Measurements from ENCODE around the gene NSD2. TPM values are rescaled to one million over a fixed set of nuclear protein-coding genes. Genes with fewer than 3 reads are reported as not detected.

NSD2 gene
- total and polyA plus RNA-seq, 4 donors: 5.1 to 71.5 (median 11.6) TPM

DNA sequence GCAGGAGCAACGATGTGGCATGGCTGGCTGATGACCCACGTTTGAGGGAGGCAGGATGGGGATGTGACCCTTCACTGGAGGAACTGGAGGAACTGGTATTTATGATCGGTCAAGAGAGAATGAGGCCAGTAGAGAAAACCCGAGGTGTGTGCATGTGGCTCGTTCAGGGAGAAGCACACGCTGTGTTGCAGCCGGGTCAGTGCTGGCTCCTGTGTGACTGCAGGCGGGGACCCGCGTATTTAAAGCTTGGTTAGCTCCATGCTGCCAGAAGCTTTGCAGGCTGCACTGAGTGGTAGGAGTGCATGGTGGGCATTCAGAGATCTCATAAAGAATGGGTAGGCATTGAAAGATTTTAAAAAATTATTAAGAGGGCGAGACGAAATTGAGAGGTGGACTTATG is 85.4 kb downstream of the NSD2 start:
- peaks cover 8 to 49% (median 9%) of the 10 kb centered on the region in 4 donors for H3K36me3 ChIP-seq (ENCODE audit: control insufficient read depth in 4 of 4, insufficient read depth in 3 of 4, low read depth in 1 of 4, low read length in 3 of 4)
- no peak overlapping the region for H3K9ac ChIP-seq (ENCODE audit: low read depth in 1 of 2, low read length in 2 of 2)
- H3K4me3 ChIP-seq (ENCODE audit: low read depth in 1 of 3, low read length in 3 of 3): no peak overlapping the region
- DNase-seq (ENCODE audit: low spot score): no peak
- TF ChIP-seq, protein P1, sequence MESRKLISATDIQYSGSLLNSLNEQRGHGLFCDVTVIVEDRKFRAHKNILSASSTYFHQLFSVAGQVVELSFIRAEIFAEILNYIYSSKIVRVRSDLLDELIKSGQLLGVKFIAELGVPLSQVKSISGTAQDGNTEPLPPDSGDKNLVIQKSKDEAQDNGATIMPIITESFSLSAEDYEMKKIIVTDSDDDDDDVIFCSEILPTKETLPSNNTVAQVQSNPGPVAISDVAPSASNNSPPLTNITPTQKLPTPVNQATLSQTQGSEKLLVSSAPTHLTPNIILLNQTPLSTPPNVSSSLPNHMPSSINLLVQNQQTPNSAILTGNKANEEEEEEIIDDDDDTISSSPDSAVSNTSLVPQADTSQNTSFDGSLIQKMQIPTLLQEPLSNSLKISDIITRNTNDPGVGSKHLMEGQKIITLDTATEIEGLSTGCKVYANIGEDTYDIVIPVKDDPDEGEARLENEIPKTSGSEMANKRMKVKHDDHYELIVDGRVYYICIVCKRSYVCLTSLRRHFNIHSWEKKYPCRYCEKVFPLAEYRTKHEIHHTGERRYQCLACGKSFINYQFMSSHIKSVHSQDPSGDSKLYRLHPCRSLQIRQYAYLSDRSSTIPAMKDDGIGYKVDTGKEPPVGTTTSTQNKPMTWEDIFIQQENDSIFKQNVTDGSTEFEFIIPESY (IDR thresholded peaks at IDR 0.05): no peak
- TF ChIP-seq FOXA2 (IDR thresholded peaks at IDR 0.05): no peak
- no peak for TF ChIP-seq GABPA (IDR thresholded peaks at IDR 0.05 in 1 of 2, conservative IDR thresholded peaks at IDR 0.05 in 1 of 2)
- no peak for TF ChIP-seq NR2F2 (IDR thresholded peaks at IDR 0.05)
- TF ChIP-seq RXRA (IDR thresholded peaks at IDR 0.05): no peak
- TF ChIP-seq, protein P2, sequence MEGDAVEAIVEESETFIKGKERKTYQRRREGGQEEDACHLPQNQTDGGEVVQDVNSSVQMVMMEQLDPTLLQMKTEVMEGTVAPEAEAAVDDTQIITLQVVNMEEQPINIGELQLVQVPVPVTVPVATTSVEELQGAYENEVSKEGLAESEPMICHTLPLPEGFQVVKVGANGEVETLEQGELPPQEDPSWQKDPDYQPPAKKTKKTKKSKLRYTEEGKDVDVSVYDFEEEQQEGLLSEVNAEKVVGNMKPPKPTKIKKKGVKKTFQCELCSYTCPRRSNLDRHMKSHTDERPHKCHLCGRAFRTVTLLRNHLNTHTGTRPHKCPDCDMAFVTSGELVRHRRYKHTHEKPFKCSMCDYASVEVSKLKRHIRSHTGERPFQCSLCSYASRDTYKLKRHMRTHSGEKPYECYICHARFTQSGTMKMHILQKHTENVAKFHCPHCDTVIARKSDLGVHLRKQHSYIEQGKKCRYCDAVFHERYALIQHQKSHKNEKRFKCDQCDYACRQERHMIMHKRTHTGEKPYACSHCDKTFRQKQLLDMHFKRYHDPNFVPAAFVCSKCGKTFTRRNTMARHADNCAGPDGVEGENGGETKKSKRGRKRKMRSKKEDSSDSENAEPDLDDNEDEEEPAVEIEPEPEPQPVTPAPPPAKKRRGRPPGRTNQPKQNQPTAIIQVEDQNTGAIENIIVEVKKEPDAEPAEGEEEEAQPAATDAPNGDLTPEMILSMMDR (IDR thresholded peaks at IDR 0.05; ENCODE audit: low read depth, low read length, missing input control): no peak
- TF ChIP-seq, protein P3, sequence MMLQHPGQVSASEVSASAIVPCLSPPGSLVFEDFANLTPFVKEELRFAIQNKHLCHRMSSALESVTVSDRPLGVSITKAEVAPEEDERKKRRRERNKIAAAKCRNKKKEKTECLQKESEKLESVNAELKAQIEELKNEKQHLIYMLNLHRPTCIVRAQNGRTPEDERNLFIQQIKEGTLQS (IDR thresholded peaks at IDR 0.05): no peak
- TF ChIP-seq SP1 (IDR thresholded peaks at IDR 0.05): no peak
- TF ChIP-seq, protein P4, sequence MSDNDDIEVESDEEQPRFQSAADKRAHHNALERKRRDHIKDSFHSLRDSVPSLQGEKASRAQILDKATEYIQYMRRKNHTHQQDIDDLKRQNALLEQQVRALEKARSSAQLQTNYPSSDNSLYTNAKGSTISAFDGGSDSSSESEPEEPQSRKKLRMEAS (IDR thresholded peaks at IDR 0.05): no peak
- no peak for TF ChIP-seq JUND (IDR thresholded peaks at IDR 0.05)
- no peak for TF ChIP-seq EGR1 (IDR thresholded peaks at IDR 0.05; ENCODE audit: low read depth in 2 of 2)
- TF ChIP-seq RAD21 (IDR thresholded peaks at IDR 0.05): no peak
- 95% methylated on average over 12 of the region's 12 CpGs for WGBS
- H3K9me3 ChIP-seq (ENCODE audit: control insufficient read depth in 4 of 4, low read length in 3 of 4): no peaks in the 10 kb centered on the region
- no peaks in the 10 kb centered on the region for H3K27me3 ChIP-seq (ENCODE audit: control insufficient read depth in 4 of 4, insufficient read depth in 4 of 4, low read length in 3 of 4)
- no peak overlapping the region for H3K27ac ChIP-seq (ENCODE audit: low read depth in 1 of 2, low read length in 2 of 2)
- peaks cover 0 to 2% (median 0%) of the 10 kb centered on the region in 4 donors for H3K4me1 ChIP-seq (ENCODE audit: control insufficient read depth in 4 of 4, insufficient read depth in 4 of 4, low read length in 3 of 4)

DNA sequence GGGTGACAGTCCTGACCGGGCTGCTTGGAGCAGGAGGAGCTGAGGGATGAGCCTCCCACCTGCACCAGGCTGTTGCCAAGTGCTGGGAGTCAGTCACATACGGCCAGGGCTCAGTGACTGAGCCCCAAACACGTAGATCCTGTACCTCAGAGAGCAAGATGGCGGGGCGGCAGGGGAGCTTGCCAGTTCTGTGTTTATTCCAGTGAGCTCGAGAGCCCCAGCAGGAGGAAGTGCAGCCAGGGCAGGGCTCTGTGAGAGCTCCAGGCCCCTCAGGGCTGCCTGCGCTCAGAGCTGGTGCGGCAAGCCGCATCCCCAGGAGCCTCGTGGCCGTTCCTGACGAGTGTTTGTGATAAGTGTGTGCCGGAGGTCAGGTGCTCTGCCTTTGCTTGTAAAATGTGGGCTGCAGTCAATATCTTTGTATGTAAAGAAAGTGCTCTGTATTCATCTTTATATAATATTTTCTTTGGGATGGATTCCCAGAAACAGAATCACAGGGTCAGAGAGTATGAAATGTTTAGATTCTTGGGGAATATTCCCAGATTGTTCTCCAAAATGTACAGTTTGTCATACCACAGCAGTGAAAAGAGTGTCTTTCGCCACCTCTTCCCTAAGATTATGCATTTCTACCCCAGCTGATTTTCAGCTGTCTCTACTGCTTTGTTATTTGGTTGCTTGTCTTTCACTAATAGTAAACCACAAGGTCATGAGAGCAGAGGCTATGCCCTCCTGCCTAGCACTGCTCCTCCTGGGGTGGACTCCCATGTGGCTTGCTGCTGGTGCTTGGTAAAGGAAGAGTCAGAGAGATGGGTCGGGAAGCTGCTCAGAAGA is 87.3 kb downstream of the NSD2 start:
- no peak for DNase-seq (ENCODE audit: low spot score)
- Histone ChIP-seq H3K4me3 (ENCODE audit: low read depth in 1 of 3, low read length in 3 of 3) (no peak overlapping the region), H3K36me3 (ENCODE audit: control insufficient read depth in 4 of 4, insufficient read depth in 3 of 4, low read depth in 1 of 4, low read length in 3 of 4) (peaks cover 11 to 55% (median 14%) of the 10 kb centered on the region in 4 donors), H3K9ac (ENCODE audit: low read depth in 1 of 2, low read length in 2 of 2) (no peak overlapping the region), H3K27me3 (ENCODE audit: control insufficient read depth in 4 of 4, insufficient read depth in 4 of 4, low read length in 3 of 4) (no peaks in the 10 kb centered on the region), H3K4me1 (ENCODE audit: control insufficient read depth in 4 of 4, insufficient read depth in 4 of 4, low read length in 3 of 4) (peaks cover 0 to 2% (median 0%) of the 10 kb centered on the region in 4 donors), H3K9me3 (ENCODE audit: control insufficient read depth in 4 of 4, low read length in 3 of 4) (no peaks in the 10 kb centered on the region), H3K27ac (ENCODE audit: low read depth in 1 of 2, low read length in 2 of 2) (no peak overlapping the region)
- TF ChIP-seq RXRA (IDR thresholded peaks at IDR 0.05) (no peak), GABPA (IDR thresholded peaks at IDR 0.05 in 1 of 2, conservative IDR thresholded peaks at IDR 0.05 in 1 of 2) (no peak), FOXA2 (IDR thresholded peaks at IDR 0.05) (no peak), SP1 (IDR thresholded peaks at IDR 0.05) (no peak), JUND (IDR thresholded peaks at IDR 0.05) (no peak), FOXA1 (IDR thresholded peaks at IDR 0.05) (no peak), HNF4A (conservative IDR thresholded peaks at IDR 0.05) (no peak), NR2F2 (IDR thresholded peaks at IDR 0.05) (no peak)
- TF ChIP-seq, protein P1 (IDR thresholded peaks at IDR 0.05): no peak
- TF ChIP-seq, protein P4 (IDR thresholded peaks at IDR 0.05): no peak
- TF ChIP-seq, protein P5, sequence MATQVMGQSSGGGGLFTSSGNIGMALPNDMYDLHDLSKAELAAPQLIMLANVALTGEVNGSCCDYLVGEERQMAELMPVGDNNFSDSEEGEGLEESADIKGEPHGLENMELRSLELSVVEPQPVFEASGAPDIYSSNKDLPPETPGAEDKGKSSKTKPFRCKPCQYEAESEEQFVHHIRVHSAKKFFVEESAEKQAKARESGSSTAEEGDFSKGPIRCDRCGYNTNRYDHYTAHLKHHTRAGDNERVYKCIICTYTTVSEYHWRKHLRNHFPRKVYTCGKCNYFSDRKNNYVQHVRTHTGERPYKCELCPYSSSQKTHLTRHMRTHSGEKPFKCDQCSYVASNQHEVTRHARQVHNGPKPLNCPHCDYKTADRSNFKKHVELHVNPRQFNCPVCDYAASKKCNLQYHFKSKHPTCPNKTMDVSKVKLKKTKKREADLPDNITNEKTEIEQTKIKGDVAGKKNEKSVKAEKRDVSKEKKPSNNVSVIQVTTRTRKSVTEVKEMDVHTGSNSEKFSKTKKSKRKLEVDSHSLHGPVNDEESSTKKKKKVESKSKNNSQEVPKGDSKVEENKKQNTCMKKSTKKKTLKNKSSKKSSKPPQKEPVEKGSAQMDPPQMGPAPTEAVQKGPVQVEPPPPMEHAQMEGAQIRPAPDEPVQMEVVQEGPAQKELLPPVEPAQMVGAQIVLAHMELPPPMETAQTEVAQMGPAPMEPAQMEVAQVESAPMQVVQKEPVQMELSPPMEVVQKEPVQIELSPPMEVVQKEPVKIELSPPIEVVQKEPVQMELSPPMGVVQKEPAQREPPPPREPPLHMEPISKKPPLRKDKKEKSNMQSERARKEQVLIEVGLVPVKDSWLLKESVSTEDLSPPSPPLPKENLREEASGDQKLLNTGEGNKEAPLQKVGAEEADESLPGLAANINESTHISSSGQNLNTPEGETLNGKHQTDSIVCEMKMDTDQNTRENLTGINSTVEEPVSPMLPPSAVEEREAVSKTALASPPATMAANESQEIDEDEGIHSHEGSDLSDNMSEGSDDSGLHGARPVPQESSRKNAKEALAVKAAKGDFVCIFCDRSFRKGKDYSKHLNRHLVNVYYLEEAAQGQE (IDR thresholded peaks at IDR 0.05): no peak
- WGBS: 98% methylated on average over 15 of the region's 15 CpGs

All from liver (tissue), 9 donors.